ENCODE results near the gene HDHD3. TPM values are rescaled to one million over a fixed set of nuclear protein-coding genes. Genes with fewer than 3 reads are reported as not detected.
A peak's percentile ranks its signal among the peaks of the same experiment; 100 is the strongest.
"Not testable (repeated sequence)": the region's sequence is repeated elsewhere in the genome, so short reads cannot be mapped to it uniquely, and the experiment has no call there.

Gene HDHD3
- total and polyA plus RNA-seq, 2 experiments from 2014 or later = 32.1 to 44.6 TPM

DNA sequence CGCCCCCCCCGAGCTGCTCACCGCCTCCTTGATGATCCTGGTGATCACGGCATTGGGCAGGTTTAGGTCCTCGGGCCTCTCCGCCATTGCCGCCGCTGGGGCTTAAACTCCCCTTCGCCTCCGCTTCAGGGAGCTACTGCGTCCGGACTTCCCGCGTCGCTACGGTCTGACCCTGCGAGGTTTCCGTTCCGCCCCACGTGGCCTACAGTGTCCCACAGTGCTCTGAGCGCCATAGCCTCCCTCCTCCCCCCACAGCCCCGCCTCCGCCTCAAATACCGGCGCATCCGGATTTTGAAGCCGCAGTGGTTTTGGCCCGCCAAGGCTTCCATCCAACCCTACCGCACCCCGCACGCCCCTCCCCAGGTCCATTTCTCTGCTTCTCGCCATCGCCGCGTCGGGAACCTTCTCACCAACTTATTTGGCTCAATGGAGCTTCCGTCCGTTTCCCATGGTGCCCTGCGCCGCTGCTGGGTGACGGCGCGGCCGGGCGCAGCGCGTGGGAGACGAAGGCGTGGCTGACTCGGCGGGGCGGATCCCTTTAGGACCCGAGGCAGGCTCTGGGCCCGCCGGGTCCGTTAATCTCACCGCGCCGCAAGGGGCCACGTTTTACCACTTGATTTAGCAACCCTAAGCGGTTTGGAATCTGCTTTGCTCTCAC lies 33.5 kb upstream of the HDHD3 start, which contains the start of the genes C9orf43 and POLE3:
Gene C9orf43 (plus strand): TSS at position 541 of the 658 bp plus-strand sequence. CDS start 2,747 bp downstream, outside the sequence.
Gene POLE3 (minus strand): TSS at position 469 of the 658 bp plus-strand sequence. CDS start 382 bp downstream, at position 87.
- Histone ChIP-seq H3K27ac (peak within 1 kb of the TSS; percentile 97), H3K9me3 (ENCODE audit: low read depth) (no peaks in the 10 kb centered on the region), H3K36me3 (peaks cover 10% of the 10 kb centered on the region), H3K4me1 (ENCODE audit: low read depth) (peaks cover 4% of the 10 kb centered on the region), H3K4me3 (peak within 1 kb of the TSS; percentile 62), H3K27me3 (no peaks in the 10 kb centered on the region)
- TF ChIP-seq, protein P1, sequence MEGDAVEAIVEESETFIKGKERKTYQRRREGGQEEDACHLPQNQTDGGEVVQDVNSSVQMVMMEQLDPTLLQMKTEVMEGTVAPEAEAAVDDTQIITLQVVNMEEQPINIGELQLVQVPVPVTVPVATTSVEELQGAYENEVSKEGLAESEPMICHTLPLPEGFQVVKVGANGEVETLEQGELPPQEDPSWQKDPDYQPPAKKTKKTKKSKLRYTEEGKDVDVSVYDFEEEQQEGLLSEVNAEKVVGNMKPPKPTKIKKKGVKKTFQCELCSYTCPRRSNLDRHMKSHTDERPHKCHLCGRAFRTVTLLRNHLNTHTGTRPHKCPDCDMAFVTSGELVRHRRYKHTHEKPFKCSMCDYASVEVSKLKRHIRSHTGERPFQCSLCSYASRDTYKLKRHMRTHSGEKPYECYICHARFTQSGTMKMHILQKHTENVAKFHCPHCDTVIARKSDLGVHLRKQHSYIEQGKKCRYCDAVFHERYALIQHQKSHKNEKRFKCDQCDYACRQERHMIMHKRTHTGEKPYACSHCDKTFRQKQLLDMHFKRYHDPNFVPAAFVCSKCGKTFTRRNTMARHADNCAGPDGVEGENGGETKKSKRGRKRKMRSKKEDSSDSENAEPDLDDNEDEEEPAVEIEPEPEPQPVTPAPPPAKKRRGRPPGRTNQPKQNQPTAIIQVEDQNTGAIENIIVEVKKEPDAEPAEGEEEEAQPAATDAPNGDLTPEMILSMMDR (IDR thresholded peaks at IDR 0.05; ENCODE audit: low read depth, low read length) = no peak
- DNase-seq (ENCODE audit: low read depth in 1 of 2, low spot score in 1 of 2) = peak; percentile 98

DNA sequence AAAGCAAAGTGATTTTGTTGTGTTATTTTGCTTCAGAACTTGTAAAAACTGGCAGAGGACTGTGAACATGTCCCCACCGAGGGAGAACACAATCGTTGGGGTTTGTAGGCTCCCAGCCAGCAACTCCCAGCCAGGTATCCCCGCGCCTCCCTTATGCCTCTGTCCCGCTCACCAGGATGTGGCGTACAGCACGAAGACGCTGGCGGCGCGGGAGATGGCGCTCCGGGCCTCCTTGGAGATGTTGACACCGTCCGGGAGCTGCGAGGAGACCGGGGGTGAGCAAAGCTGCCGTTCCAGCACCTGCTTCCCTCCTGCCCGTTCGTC lies 33.1 kb upstream of the HDHD3 start:
- Histone ChIP-seq H3K27me3 (no peaks in the 10 kb centered on the region), H3K4me1 (ENCODE audit: low read depth) (peaks cover 4% of the 10 kb centered on the region), H3K4me3 (peak overlapping the region; percentile 62), H3K36me3 (peaks cover 10% of the 10 kb centered on the region), H3K9me3 (ENCODE audit: low read depth) (no peaks in the 10 kb centered on the region), H3K27ac (peak overlapping the region; percentile 97)
- TF ChIP-seq, protein P1 (IDR thresholded peaks at IDR 0.05; ENCODE audit: low read depth, low read length) = no peak
- DNase-seq (ENCODE audit: low read depth in 1 of 2, low spot score in 1 of 2) = no peak

DNA sequence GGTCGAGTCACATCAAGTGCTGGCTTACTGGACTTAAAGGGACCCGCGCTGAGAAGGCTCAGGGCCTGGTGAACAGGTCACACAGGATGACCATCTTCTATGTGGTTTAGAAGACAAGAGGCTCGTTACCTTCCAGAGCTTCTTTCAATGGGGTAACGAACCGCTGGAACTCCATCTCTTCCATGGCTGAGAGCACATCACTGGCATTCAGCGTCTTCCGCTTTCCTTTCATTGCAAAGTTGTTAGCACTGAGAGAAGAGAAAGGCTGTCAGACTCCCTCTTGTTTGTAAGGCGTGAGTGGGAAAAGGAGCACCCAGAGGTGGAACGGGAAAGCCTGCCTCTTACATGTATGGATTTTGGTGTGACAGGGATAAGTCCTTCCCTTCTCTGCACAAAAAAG lies 32.7 kb upstream of the HDHD3 start:
- H3K27me3 ChIP-seq = no peaks in the 10 kb centered on the region
- peaks cover 4% of the 10 kb centered on the region for H3K4me1 ChIP-seq (ENCODE audit: low read depth)
- H3K36me3 ChIP-seq = peaks cover 10% of the 10 kb centered on the region
- no peaks in the 10 kb centered on the region for H3K9me3 ChIP-seq (ENCODE audit: low read depth)
- peak overlapping the region; percentile 62 for H3K4me3 ChIP-seq
- peak overlapping the region; percentile 97 for H3K27ac ChIP-seq
- no peak for DNase-seq (ENCODE audit: low read depth in 1 of 2, low spot score in 1 of 2)
- TF ChIP-seq, protein P1 (IDR thresholded peaks at IDR 0.05; ENCODE audit: low read depth, low read length) = no peak

DNA sequence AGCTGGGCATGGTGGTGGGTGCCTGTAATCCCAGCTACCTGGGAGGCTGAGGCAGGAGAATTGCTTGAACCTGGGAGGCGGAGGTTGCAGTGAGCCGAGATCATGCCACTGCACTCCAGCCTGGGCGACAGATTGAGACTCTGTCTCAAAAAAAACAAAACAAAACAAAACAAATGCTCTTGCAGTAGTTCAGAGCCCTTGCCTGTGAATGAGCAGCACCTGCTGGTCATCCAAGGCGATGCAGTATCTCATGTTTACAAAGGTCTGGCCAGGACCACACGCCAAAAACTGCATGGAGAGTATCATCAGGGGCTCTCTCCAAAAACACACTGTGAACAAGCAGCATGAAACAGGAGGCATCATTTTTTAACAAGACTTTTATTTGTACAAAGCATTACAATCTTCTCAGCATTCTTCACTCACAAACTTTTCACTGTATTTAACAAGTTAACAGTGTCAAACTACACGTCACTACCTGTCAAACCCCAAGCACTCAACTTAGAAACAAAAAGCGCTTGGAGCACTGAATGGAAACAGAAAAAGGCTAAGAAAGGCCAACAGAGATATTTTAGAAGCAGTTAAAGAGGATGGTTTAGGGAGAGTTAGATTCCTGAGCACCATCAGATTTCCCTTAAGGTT lies 30.2 kb upstream of the HDHD3 start:
- H3K4me3 ChIP-seq; H3K9me3 ChIP-seq (ENCODE audit: low read depth); H3K4me1 ChIP-seq (ENCODE audit: low read depth); H3K27me3 ChIP-seq: not testable (repeated sequence)
- DNase-seq (ENCODE audit: low read depth in 1 of 2, low spot score in 1 of 2) = peak; percentile 63 to 84
- H3K36me3 ChIP-seq = peaks cover 10% of the 10 kb centered on the region
- H3K27ac ChIP-seq = peak overlapping the region; percentile 19
- TF ChIP-seq, protein P1 (IDR thresholded peaks at IDR 0.05; ENCODE audit: low read depth, low read length) = peak; percentile 75

DNA sequence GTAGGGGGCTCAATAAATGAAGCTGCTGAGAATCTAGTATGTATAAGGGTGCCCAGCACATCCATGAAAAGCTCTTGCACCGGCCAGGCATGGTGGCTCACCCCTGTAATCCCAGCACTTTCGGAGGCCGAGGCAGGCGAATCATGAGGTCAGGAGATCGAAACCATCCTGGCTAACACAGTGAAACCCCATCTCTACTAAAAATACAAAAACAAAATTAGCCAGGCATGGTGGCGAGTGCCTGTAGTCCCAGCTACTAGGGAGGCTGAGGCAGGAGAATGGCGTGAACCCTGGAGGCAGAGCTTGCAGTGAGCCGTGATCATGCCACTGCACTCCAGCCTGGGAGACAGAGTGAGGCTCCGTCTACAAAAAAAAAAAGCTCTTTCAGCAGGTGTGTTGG lies 29.6 kb upstream of the HDHD3 start:
- H3K36me3 ChIP-seq = peaks cover 10% of the 10 kb centered on the region
- H3K9me3 ChIP-seq (ENCODE audit: low read depth); H3K4me1 ChIP-seq (ENCODE audit: low read depth); H3K4me3 ChIP-seq; H3K27me3 ChIP-seq; DNase-seq (ENCODE audit: low read depth in 1 of 2, low spot score in 1 of 2): not testable (repeated sequence)
- peak overlapping the region; percentile 19 for H3K27ac ChIP-seq

DNA sequence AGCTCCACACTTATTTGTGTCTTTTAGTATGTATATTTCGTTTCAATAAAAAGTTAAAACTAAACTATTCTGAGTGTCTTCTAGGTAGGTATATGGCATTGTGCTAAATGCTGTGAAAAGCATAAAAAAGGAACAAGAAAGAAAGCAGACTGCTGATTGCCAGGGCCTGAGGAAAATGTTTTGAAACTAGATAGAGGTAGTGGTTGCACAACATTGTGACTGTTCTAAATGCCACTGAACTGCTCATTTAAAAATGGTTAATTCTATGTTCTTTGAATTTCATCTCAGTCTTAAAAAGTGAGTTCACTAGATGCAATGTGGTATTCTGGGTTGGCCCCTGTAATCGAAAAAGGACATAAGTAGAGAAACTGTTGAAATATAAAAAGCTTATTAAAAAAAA lies 26.9 kb upstream of the HDHD3 start:
- no peaks in the 10 kb centered on the region for H3K27me3 ChIP-seq
- TF ChIP-seq, protein P1 (IDR thresholded peaks at IDR 0.05; ENCODE audit: low read depth, low read length) = no peak

More for the DNA sequence above, 26.9 kb upstream of the HDHD3 start:
- peaks cover 3% of the 10 kb centered on the region for H3K4me1 ChIP-seq (ENCODE audit: low read depth)
- H3K36me3 ChIP-seq = peaks cover 9% of the 10 kb centered on the region
- DNase-seq (ENCODE audit: low read depth in 1 of 2, low spot score in 1 of 2) = peak in 1 of 2 donors; percentile 51
- H3K4me3 ChIP-seq = no peak overlapping the region
- H3K9me3 ChIP-seq (ENCODE audit: low read depth) = no peaks in the 10 kb centered on the region
- no peak overlapping the region for H3K27ac ChIP-seq

Data from cardiac muscle cell (in vitro differentiated cells and primary cell).